SK-N-SH treated with all-trans-retinoic acid at 6 μM for 48 hours (cell line): ENCODE results near the gene REG3A.

ENCODE experiments used
- PPARA ChIP-seq: fragments of 250-450 bp; sonication (Bioruptor Pico); IDR thresholded peaks from 2 replicates; pipeline ENCODE4 v1.5.0; 2020; ENCODE audit warnings: mild to moderate bottlenecking, borderline replicate concordance
- RARB ChIP-seq: fragments of 250-450 bp; sonication (Bioruptor Pico); IDR thresholded peaks from 2 replicates; pipeline ENCODE4 v1.8.0; 2021; ENCODE audit warnings: mild to moderate bottlenecking, moderate library complexity
- SNAI2 ChIP-seq: fragments of 250-450 bp; sonication (Bioruptor Pico); IDR thresholded peaks from 2 replicates; pipeline ENCODE4 v1.5.0; 2020; ENCODE audit warnings: mild to moderate bottlenecking, moderate library complexity
- TCF4 ChIP-seq: fragments of 250-450 bp; sonication (Bioruptor Pico); IDR thresholded peaks from 2 replicates; pipeline ENCODE4 v1.8.0; 2021; ENCODE audit warnings: mild to moderate bottlenecking, moderate library complexity, borderline replicate concordance
- TOX ChIP-seq: fragments of 250-450 bp; sonication (Bioruptor Pico); IDR thresholded peaks from 2 replicates; pipeline ENCODE4 v1.8.0; 2021; ENCODE audit warnings: mild to moderate bottlenecking, moderate library complexity, borderline replicate concordance
- TSHZ2 ChIP-seq: fragments of 250-450 bp; sonication (Bioruptor Pico); IDR thresholded peaks from 2 replicates; pipeline ENCODE4 v1.5.0; 2020; ENCODE audit warnings: mild to moderate bottlenecking, moderate library complexity
- ZNF70 ChIP-seq: fragments of 450-650 bp; formaldehyde crosslinking; IDR thresholded peaks from 2 replicates; pipeline ENCODE4 v1.5.0; 2020; ENCODE audit warnings: mild to moderate bottlenecking, moderate library complexity
- TF ChIP-seq, protein P1 (sequence below): fragments of 250-450 bp; sonication (Bioruptor Pico); IDR thresholded peaks from 2 replicates; pipeline ENCODE4 v1.5.1; 2020; ENCODE audit warnings: low read depth, mild to moderate bottlenecking, moderate library complexity
- TF ChIP-seq, protein P2 (sequence below): fragments of 250-450 bp; sonication (Bioruptor Pico); IDR thresholded peaks from 2 replicates; pipeline ENCODE4 v1.8.0; 2020; ENCODE audit warnings: mild to moderate bottlenecking, moderate library complexity, borderline replicate concordance

DNA sequence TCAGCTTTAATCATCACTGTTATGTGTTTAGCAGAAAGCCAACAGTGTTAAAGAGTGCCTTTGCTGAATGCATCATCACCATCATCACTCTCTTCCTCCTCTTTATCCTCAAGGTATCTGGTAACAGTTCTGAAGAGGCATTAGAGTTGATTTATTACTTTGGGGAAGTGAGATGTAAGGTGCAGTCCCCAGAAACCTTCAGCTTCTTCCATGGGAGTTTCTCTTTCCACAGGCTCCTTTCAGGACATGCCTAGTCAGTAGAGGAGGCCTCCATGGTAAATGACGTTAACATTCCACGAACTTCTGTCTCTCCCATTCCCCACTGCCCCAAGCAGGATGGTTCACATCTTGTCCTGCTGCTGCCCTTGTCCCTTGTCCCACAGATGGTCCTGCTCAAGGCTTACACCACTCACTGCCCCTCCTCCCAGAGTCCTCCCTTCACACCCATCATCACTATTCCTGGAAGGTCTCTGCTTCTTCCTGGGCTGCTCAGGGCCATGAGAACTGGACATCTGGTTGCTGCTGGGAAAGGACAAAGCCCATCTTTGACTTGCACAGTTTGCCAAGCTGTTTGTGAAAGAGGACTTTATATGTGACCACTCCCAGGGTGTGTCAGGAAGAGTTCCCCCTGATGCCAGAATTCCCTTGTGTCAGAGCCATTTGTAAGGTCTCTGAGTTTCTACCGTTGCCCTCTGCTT lies 44.6 kb downstream of the REG3A start:
- TF ChIP-seq TSHZ2 (no peak), SNAI2 (no peak), ZNF70 (CRISPR knock-in tag) (no peak), TOX (no peak), PPARA (CRISPR knock-in tag) (no peak), RARB (CRISPR knock-in tag) (no peak), TCF4 (no peak)
- TF ChIP-seq, protein P1, sequence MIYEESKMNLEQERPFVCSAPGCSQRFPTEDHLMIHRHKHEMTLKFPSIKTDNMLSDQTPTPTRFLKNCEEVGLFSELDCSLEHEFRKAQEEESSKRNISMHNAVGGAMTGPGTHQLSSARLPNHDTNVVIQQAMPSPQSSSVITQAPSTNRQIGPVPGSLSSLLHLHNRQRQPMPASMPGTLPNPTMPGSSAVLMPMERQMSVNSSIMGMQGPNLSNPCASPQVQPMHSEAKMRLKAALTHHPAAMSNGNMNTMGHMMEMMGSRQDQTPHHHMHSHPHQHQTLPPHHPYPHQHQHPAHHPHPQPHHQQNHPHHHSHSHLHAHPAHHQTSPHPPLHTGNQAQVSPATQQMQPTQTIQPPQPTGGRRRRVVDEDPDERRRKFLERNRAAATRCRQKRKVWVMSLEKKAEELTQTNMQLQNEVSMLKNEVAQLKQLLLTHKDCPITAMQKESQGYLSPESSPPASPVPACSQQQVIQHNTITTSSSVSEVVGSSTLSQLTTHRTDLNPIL (CRISPR knock-in tag): no peak
- TF ChIP-seq, protein P2, sequence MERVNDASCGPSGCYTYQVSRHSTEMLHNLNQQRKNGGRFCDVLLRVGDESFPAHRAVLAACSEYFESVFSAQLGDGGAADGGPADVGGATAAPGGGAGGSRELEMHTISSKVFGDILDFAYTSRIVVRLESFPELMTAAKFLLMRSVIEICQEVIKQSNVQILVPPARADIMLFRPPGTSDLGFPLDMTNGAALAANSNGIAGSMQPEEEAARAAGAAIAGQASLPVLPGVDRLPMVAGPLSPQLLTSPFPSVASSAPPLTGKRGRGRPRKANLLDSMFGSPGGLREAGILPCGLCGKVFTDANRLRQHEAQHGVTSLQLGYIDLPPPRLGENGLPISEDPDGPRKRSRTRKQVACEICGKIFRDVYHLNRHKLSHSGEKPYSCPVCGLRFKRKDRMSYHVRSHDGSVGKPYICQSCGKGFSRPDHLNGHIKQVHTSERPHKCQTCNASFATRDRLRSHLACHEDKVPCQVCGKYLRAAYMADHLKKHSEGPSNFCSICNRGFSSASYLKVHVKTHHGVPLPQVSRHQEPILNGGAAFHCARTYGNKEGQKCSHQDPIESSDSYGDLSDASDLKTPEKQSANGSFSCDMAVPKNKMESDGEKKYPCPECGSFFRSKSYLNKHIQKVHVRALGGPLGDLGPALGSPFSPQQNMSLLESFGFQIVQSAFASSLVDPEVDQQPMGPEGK: no peak
